Islet of Langerhans (tissue), 1 donor: ENCODE measurements around the gene RHBDD1.

Experiments
- FAIRE-seq: peaks from one replicate; lab custom pipeline; 2011; peaks lifted over from hg19 to GRCh38; lab: Jason Lieb, UNC

The RHBDD1 gene

DNA sequence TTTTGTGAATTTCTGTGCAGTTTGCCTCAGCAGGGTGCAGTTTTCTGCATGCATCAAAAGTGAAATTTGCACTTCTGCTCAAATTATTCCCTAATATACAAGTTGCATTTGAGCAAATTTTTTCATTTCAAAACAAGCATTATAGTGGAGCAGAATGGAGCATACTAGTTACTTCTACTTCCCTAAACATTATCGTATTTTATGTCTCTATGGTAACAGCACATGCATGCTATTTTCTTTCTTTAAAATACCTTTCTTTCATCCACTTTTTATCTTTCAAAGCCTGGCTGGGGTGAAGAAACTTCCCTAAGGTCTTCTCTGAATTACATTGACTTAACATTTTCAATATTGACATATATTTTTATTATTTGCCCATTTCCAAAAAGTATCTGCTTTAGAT is 11.2 kb downstream of the RHBDD1 start:
- peak; percentile 49 for FAIRE-seq

DNA sequence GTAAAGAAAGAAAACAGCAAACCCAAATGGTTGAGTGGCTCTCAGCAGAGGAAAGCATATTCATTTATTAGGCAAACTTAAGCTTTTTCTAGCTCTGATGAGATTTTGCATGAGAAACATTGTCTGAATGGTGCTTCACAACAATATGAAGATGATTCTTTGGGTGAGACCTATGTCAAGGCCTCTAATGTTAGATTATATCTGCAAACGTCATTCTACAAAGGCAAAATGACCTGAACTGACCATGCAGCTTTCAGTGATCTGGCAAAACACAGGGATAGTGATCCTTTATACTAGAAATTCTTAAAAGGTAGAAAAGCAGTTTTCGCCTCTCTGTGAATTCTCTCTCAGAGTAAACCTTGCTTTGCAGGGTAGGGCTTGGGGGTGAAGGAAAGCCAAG is 11.7 kb downstream of the RHBDD1 start:
- no peak for FAIRE-seq

DNA sequence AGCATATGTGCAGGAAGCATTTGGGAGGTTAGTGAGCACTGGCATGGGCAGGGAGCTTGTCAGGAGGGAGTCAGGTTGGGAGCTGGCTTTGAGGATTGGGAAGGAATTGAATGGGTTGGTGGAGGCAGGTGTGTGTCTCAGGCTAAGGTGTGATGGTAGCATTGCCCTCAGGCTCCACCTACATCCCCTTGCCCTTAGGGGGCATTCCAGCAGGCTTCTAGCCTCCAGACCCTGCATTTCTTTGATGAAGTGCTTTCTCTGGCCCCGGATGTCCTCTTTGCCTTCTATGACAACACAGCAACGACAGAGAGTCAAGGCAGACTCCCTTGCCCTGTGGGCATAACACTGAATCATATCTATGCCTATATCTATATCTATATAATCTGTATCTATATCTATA is 13.5 kb downstream of the RHBDD1 start:
- FAIRE-seq, result no peak

DNA sequence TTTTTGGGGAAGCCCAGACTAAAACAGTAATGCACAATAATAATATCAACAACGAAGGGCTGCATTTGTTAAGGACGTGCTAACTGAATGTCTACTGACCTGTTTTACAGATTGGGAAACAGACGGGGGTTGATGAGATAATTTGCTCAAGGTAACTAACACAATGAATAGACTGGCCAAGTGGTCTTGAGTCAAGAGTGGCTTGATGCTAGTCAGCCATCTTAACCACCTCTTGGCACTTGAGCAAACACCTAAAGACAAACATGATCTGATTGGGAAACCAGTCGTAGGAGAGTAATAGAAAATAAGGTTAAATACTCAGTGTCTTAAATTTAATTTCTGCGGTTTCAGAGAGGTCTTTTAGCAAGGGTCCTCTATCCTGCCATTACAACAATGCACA is 14.2 kb downstream of the RHBDD1 start:
- no peak for FAIRE-seq

DNA sequence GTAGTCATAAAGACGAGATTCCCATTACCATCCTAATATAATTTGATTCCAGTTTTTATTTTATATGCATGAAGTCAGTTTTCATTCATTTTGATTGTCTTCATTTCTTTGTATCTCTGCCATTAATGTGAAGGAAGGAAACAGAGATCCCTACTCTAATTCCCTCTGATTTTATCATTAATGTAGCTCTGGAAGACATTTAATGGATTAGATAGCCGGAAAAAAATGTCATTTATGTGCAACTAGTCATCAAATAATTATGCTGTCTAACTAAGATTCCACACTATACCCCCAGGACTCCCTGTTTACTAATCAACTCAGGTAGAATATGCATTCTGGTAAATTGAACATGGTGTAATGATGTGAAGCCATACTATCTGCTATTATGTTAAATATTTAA is 19.9 kb downstream of the RHBDD1 start:
- no peak for FAIRE-seq

DNA sequence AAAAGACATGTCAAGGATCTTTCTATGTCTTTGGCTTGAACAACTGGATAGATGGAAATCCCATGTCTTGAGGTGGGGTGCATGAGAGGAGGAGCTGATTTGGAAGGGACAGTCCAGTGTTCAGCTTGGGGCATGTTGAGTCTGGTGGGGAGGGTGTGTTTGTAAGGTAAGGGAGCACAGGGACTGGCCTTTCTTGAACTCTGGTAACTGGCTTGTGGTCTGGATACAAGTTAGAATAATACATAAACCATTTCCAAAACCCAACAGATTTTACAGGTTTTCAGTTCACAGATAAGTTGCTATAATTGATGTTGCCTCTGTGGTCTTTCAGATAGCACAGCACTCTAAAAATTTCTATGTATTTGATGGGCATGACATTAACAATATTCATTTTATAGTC is 24.2 kb downstream of the RHBDD1 start:
- FAIRE-seq, result no peak

DNA sequence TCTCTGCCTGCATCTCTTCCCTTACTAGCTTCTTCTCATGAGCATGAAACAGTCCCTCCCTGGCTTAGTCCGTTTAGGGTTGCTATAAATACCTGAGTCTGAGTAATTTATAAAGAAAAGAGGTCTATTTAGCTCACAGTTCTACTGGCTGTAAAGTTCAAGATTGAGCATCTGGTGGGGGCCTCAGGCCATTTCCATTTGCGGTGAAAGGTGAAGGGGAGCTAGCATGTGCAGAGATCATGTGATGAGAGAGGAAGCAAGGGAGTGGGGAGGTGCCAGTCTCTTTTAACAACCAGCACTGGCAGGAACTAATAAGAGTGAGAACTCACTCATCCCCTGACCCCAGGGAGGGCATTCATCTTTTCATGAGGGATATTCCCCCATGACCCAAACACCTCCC is 26.8 kb downstream of the RHBDD1 start:
- FAIRE-seq, result no peak

DNA sequence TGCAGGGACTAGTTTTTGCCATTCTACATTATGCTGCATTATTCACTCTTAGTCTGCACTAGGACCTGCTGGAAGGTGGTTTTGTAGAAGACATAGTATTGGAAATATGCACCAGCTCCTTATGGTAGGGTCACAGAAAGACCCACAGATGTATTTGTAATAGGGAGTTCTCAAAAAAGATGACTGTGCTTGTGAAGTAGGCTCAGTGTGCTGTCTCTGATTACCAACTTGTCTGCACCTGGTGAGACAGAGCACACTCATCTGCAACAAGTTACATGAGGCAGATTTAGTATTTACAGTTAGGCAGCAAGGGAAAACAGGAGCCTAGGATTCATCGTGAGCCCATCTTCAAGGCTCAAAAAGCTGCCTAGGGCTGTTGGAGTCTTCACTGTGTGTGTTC is 29.4 kb downstream of the RHBDD1 start:
- no peak for FAIRE-seq

DNA sequence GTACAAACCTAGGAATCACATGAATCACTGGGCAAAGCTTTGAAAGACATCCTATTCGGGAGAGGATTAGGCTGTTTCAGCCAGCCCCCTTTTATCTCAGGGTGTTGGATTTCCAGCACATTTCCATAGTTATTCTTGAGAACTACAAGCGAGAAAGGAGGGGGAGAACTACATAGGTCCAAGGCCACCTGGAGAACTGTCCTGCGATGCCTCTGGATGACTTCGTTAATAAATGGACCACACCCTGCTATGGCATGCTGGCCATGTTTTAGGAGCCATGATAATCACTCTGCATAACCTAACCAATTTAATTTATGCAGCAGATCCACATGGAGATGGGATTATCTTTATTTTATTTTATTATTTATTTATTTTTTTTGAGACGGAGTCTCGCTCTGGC is 29.9 kb downstream of the RHBDD1 start:
- no peak for FAIRE-seq

DNA sequence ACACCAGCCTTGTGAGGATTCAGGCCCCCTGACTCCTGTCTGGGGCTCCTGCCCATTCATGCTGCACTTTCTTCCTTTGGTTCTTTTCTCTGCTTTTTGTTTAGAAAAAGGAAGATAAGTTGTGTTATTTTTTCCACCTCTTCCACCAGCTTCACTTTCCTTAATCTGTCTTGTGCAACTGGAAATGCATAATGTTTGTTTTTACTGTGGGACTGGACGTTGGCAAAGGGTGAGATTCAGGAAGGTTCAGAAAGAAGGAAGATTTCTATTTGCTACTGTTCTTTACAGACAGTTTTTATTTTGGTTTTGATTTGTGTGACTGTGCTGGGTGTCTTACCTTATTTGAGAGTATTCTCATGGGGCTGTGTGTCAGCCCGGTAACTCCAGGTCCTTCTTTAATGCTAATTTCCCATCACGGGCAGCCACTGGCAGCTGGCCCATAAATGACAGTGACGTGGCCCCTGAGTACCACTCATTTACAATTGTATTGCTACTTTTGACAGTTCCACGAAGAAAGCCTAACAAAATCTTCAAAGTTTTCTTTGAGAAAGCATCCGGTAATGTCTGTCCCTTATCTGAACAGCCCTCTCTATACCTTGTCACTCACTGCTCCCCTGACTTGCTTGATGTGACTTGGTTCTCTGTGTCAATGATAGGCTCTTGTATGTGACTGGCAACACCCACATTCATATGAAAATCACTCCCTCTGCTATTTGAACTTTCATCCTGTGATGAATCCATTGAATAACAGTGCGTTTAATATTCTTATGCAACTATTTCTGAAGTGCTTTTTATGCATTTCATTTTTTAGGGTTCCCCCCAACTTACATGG is 32.7 kb downstream of the RHBDD1 start:
- no peak for FAIRE-seq

DNA sequence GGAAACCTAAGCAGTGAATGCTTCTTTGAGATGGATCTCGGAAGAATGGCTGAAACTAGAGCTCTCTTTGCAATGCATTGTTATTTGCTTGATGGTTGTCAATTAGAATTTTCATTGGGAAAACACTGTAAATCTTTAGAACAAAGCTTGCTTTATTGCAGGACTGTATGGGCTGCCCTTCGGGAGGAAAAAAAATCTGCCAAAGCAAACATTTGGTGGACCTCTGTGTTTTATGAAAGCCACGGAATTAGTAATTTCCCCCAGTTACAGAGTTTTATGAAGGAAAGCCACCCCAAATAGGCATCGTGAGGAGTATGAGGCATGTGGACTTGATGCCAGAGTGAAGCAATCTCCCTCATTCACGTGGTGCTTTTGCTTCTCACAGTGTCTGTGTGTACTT is 33.5 kb downstream of the RHBDD1 start:
- no peak for FAIRE-seq

DNA sequence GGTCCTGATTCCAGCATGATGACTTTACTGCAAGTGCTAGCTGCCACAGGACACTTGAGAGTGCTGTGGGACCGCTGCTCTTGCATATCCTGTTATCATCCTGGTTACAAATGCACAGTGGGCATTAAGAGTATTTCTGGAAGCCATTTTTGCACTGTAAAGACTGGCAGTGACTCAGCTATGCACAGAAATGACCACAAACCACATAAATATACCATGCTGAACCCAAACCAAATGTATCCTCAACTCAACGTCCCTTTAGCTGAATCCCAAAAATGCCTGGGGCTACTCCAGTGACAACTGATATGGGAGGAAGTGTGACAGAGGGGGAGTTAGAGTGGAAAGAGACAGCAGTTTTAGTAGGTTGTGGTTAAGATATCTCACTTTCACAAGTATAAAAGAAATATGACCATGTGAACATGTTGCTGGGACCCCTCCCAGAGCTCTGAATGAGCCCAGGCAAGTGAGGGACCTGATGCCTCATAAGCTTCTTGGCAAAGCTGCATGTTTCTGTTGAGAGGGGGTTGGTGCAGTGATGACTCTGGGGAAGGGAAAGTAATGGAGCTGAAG is 37.3 kb downstream of the RHBDD1 start:
- FAIRE-seq, result no peak

DNA sequence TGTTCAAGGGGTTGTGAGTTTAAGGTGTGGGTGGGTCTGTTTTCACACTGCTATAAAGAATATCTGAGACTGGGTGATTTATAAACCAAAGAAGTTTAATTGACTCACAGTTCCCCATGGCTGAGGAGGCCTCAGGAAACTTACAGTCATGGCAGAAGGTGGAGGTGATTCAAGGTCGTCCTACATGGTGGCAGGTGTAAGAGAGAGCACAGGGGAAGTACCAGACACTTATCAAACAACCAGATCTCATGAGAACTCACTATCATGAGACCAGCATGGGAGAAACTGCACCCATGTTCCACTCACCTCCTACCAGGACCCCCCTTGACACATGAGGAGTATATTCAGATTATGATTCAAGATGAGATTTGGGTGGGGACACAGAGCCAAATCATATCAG is 38.0 kb downstream of the RHBDD1 start:
- FAIRE-seq, result no peak

DNA sequence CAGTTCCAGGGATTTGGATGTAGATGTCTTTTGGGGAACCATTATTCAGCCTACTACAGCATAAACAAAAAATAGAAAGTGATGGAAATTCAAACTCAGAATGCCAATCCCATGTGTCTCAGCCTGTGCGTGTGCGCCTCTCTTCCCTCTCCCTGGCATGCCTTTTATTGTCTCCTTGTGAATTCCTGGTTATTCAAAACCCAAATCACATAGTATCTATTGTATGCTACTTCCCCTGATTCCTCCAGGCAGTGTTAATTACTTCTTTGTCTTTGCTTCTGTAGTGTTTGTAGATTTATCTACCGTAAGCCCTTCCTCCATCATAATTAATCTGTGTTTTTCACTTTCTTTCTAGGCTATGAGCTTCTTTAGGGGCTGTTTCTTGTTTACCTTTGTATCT is 38.9 kb downstream of the RHBDD1 start:
- FAIRE-seq, result no peak

DNA sequence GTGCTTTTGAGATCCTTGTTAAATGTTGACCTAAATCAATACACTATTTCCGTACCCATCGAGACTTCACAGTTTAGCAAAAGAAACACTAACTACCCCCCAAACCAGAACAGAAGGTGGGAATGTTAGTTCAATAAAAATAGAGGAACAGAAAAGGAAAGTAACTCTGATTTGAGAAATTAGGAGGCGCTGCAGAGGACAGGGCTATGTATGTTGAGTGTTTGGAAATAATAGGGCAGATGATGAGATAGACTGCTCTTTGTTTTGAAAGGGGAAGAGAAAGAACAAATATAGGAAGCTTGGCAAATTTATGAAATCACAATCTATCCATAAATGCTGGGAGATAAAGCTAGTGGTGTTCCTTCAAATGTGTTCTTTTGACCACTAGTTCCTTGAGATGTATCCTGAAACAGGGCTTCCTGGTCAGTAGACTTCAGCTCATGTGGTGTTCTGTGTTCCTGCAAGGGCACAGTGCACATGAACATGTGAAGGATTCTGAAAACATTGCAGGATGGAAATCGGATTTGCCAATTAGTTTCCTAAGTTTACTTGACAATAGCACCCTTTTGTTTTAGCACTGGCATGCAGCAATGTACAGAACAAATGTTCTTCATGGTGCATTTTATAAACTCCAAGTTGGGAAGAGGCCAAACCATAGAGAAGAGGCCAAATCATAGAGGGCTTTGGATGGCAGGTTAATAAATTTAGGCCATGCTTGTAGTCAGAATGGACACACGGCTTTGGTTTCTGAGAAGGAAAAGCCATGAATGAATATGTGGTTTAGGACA is 39.8 kb downstream of the RHBDD1 start:
- FAIRE-seq, result no peak

DNA sequence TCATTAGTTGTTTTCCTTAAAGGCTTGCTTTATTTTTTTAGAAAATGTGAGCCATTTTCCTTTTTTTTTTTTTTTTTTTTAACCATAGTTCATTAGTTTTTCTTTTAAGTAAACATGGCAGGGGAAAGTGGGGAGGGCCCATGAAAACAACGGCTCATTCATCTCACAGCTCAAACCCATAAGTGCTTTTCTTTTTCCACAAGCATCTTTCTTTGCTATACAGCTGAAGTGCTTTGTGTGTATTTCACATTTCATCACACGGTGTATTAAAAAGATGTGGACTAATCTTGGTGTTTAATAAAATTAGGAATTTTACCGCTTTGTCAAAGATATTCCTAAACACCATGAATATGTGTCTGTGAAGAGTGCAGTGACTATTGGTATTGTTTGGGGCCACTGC is 41.6 kb downstream of the RHBDD1 start:
- no peak for FAIRE-seq

DNA sequence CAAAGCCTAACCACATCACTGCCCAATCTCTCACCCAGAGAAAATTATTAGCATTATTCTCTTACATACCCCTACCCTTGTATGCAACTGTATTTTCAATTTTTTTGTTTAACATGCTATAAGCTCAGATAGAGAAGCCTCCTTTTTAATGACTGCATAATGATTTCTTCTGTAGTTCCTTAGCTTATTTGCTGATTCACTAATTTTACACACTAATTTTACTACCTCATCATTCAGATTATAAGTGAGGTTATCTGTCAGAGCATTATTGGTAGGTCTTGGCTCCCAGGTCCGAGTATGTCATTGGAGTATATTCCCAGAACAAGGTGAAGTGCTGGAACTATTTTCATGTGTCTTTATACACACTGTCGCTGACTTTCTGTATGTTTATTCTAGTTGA is 45.4 kb downstream of the RHBDD1 start:
- FAIRE-seq, result no peak

DNA sequence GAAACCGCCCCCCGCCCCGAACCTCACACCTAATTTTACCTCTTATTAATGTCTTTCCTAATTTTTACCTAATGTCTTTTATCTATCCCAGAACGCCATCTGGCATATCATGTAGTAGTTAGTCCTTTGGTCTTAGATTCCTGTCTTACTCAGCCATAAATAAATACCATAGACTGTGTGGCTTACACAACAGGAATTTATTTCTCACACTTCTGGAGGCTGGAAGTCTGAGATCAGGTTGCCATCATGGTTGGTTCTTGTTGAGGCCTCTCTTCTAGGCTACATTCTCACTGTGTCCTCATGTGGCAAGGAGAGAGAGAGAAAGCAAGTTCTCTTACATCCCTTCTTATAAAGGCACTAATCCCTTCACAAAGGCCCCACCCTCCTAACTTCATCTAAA is 46.8 kb downstream of the RHBDD1 start:
- FAIRE-seq, result no peak

DNA sequence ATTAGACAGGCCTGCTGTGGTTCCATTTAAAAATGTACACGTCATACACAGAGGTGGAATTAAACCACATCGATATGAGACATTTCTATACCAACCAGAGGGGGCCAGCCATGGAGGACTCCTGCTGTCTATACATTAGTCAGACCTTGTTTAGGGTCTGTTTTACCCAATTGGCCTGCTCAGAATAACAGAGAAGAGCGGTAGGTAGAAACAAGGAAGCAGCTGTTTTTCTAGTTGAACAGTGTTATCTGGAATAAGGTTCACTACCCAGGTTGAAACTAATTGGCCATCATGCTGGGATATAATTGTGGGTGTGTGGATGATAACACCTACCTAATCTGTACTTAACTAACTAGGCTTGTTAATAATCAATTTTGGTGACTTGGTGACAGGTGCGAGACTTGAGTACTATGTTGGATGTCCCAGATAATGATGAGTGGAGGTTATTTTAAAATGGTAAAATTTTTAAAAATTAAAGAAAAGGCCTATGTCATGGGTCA is 47.5 kb downstream of the RHBDD1 start:
- FAIRE-seq, result no peak

DNA sequence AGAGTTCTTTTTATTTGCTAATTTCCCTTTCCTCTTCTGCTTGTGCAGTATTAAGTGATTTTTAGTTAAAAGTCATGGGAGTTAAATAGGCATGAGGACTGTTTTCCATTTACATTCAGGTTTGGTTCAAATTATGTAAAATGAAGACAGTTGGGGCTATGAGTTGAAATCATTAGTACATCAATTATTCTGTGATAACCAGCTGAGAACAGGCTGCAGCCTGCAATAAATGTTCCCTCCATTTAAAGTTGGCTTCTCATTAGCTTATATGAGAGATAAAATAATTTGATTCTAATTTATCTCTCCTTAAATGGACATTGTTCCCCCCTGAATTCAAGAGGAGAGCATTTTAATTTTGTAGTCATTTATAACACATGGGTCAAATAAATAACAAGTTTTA is 48.3 kb downstream of the RHBDD1 start:
- no peak for FAIRE-seq

DNA sequence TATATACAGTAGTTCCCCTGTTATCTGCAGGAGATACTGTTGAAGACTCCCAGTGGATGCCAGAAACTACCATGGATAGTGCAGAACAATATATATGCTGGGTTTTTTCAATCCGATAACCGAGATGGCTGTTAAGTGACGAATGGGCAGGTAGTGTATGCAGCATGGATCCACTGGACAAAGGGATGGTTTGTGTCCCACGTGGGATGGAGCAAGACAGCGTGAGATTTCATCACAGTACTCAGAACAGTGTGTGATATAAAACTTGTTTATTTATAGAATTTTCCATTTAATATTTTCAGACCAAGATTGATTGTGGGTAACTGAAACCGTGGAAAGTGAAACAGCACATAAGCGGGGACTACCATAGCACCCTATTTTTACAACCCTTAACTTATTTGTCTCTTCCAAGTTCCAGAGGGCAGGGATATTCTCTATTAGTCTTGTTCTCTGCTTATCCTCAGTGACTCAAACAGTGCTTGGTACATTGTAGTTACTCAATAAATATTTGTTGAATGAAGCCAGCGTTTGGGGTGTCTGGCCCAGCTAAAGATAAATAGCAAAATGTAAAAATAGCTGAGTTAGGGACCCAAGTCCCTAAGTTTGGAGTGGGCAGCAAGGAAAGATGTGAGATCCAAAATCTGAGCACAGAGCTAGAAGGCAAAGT is 50.0 kb downstream of the RHBDD1 start:
- FAIRE-seq, result no peak

DNA sequence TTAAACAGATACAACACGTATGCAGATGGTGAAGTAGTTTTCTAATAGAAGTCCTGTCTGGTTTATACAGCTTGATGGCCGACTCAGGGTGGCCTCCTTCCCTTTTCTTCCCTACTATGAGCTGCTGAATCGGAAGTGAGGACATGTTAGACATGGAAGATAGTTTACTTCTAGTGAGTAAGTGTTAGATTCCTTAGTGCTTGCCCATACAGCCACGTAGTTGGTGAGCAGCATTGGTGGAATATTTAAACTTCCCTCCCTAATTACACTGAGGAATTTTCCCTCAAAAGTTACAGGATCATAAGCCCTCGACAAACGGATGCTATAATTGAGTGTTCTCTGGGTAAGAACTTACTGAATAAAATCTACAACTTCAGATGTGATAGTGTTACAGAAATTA is 52.1 kb downstream of the RHBDD1 start:
- FAIRE-seq, result no peak
